GM12878 (cell line): ENCODE results near the gene GRK6. TPM values are rescaled to one million over a fixed set of nuclear protein-coding genes. Genes with fewer than 3 reads are reported as not detected.

Source experiments
- ATAC-seq: fragments of 200-7000 bp; cut with Tn5 transposase; 3 replicates; pipeline ENCODE4 v1.9.1; 2020; ENCODE audit warnings: mild to moderate bottlenecking, moderate library complexity
- BruUV-seq: library from RNA; stranded (reverse); fragments of 400-500 nt; replicated peaks from 2 replicates; lab custom pipeline; 2021; lab: Mats Ljungman, UMichigan
- CTCF ChIA-PET: fragments of 300-600 bp; sonication (Branson Sonifier 250); formaldehyde crosslinking; extraction: SDS; loops from one replicate; lab custom pipeline; 2021; ENCODE audit warnings: inconsistent platforms; lab: Yijun Ruan, JAX
- POLR2A ChIA-PET: fragments of 350-600 bp; formaldehyde crosslinking; extraction: SDS; loops from one replicate; lab custom pipeline; 2021; ENCODE audit warnings: inconsistent platforms; lab: Charles Lee
- RAD21 ChIA-PET: fragments of 300-600 bp; sonication (Branson Sonifier 250); formaldehyde crosslinking; loops from one replicate; lab custom pipeline; 2023; ENCODE audit warnings: antibody characterized with exemption; ENCODE audit not compliant: unreplicated experiment; lab: Charles Lee
- SMC1A ChIA-PET: fragments of 300-600 bp; sonication (Branson Sonifier 250); formaldehyde crosslinking; loops from one replicate; lab custom pipeline; 2023; ENCODE audit not compliant: unreplicated experiment, uncharacterized antibody; lab: Charles Lee
- DNase-seq: peaks from one replicate; pipeline ENCODE4 v3.0.0-alpha.2; 2011; ENCODE audit warnings: low read depth, low spot score
- FAIRE-seq: peaks from 3 replicates; lab custom pipeline; 2011; peaks lifted over from hg19 to GRCh38; lab: Jason Lieb, UNC
- H2AFZ ChIP-seq: 2 replicates; pipeline ENCODE4 v1.6.0; 2011; ENCODE audit warnings: low read depth, low read length, control low read depth; ENCODE audit not compliant: control insufficient read depth
- H3K27ac ChIP-seq: 2 replicates; pipeline ENCODE4 v1.5.1; 2011; ENCODE audit warnings: control low read depth; ENCODE audit not compliant: control insufficient read depth, insufficient read depth
- H3K27me3 ChIP-seq, 2 experiments: replicated peaks in 1 of 2; 2 replicates each; pipeline versions ENCODE4 v1.6.0 to v1.6.1; 2011; ENCODE audit warnings: low read length in 1 of 2; ENCODE audit not compliant: control insufficient read depth in 2 of 2, insufficient read depth in 2 of 2
- H3K36me3 ChIP-seq, 2 experiments: 2 replicates each; pipeline ENCODE4 v1.5.1; 2011; ENCODE audit warnings: low read length in 1 of 2; ENCODE audit not compliant: control insufficient read depth in 2 of 2, insufficient read depth in 2 of 2
- H3K4me1 ChIP-seq: 2 replicates; pipeline ENCODE4 v1.6.1; 2011; ENCODE audit warnings: mild to moderate bottlenecking, low read length, moderate library complexity, mixed read lengths; ENCODE audit not compliant: control insufficient read depth, insufficient read depth
- H3K4me2 ChIP-seq: 2 replicates; pipeline ENCODE4 v1.6.0; 2011; ENCODE audit warnings: control low read depth; ENCODE audit not compliant: control insufficient read depth, insufficient read depth
- H3K4me3 ChIP-seq: fragments of 200-600 bp; sonication (generic); 2 replicates; pipeline ENCODE4 v1.5.1; 2016
- H3K79me2 ChIP-seq: 2 replicates; pipeline ENCODE4 v1.6.0; 2011; ENCODE audit warnings: low read length; ENCODE audit not compliant: control insufficient read depth, insufficient read depth
- H3K9ac ChIP-seq: 2 replicates; pipeline ENCODE4 v1.8.0; 2011; ENCODE audit warnings: low read length, control low read depth, mixed read lengths; ENCODE audit not compliant: control insufficient read depth, insufficient read depth
- H3K9me3 ChIP-seq: replicated peaks from 3 replicates; pipeline ENCODE4 v1.5.1; 2011; ENCODE audit warnings: mild to moderate bottlenecking, low read length; ENCODE audit not compliant: control insufficient read depth, insufficient read depth
- H4K20me1 ChIP-seq: 2 replicates; pipeline ENCODE4 v1.6.0; 2011; ENCODE audit not compliant: control insufficient read depth, insufficient read depth
- SIN3A ChIP-seq: IDR thresholded peaks from 2 replicates; pipeline ENCODE4 v1.6.1; 2012; ENCODE audit warnings: low read depth, low read length, improper control_type of control experiment
- ZNF622 ChIP-seq: fragments of 450-650 bp; IDR thresholded peaks from 2 replicates; pipeline ENCODE4 v1.6.1; 2017; ENCODE audit warnings: mild to moderate bottlenecking, inconsistent platforms
- WGBS: methylation state at CpG from one replicate; pipeline ENCODE4 v1.1.6; 2016; ENCODE audit warnings: low lambda C conversion rate; ENCODE audit not compliant: insufficient replicate concordance, insufficient coverage; ENCODE audit errors: missing lambda C conversion rate; 5-methylcytosine and 5-hydroxymethylcytosine counted together
- in situ Hi-C: fragments of 300-500 bp; cut with MboI; formaldehyde crosslinking; loops from 9 replicates; pipeline ENCODE4 v1.14.3; 2018; ENCODE audit warnings: mixed read lengths
- intact Hi-C: fragments of 100-400 bp; cut with micrococcal nuclease; formaldehyde crosslinking; loops from one replicate; pipeline ENCODE4 v1.14.2; 2022; ENCODE audit not compliant: unreplicated experiment
- polyA plus RNA-seq, 11 experiments: library from polyadenylated mRNA; depleted of rRNA in 4 of 11; unstranded in 6 of 11; stranded (reverse) in 5 of 11; fragments of >200 nt; fragmentation: Nextera tagmentation in 4 of 11; fragmentation: Illumina TruSeq in 1 of 11; extraction: Ambion mirVana in 4 of 11; extraction: Trizol in 1 of 11; gene quantifications; 1 replicate in 1 of 11; 2 replicates in 10 of 11; pipeline versions ENCODE4 v1.2.1 to v1.2.3, GENCODE V29; 2011 to 2016; ENCODE audit warnings: inconsistent platforms in 2 of 11, missing spikeins in 2 of 11, low read depth in 1 of 11
- total RNA-seq, 4 experiments: library from RNA; depleted of rRNA in 3 of 4; stranded (reverse); fragments of >200 nt in 3 of 4; fragmentation: Illumina TruSeq in 1 of 4; extraction: Trizol in 1 of 4; gene quantifications; 2 replicates each; pipeline versions ENCODE4 v1.2.1 to v1.2.3, GENCODE V29; 2013 to 2021
- TF ChIP-seq, protein P1 (sequence below): fragments of 150-350 bp; IDR thresholded peaks from 2 replicates; pipeline ENCODE4 v1.6.1; 2016; ENCODE audit warnings: low read depth, low read length
- TF ChIP-seq, protein P2 (sequence below): fragments of 450-650 bp; IDR thresholded peaks from 2 replicates; pipeline ENCODE4 v1.6.1; 2014; ENCODE audit warnings: mild to moderate bottlenecking

GRK6 gene
- total and polyA plus RNA-seq, 10 of the 15 experiments (the other 5 are each of a cell fraction or from before 2014, with no cell fraction given) = 0.79 to 124 (median 41.6) TPM

DNA sequence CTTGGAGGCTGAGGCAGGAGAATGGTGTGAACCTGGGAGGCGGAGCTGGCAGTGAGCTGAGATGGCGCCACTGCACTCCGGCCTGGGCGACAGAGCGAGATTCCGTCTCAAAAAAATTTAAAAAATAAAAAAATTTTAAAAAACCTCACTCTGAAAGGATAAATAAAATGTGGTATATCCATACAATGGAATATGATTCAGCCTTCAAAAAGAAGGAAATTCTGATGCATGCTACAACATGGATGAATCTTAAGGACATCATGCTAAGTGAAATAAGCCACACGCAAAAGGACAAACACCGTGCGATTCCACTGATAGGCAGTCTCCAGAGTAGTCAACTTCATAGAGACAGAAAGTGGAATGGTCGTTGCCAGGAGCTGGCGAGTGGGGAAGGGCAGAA, 38.6 kb downstream of the GRK6 start:
- SMC1A ChIA-PET = no interaction called here
- RAD21 ChIA-PET = no interaction called here
- H3K4me2 ChIP-seq = no peak overlapping the region
- H3K27me3 ChIP-seq = no peaks in the 10 kb centered on the region
- H4K20me1 ChIP-seq = no peaks in the 10 kb centered on the region
- H3K9me3 ChIP-seq = no peaks in the 10 kb centered on the region
- no peaks in the 10 kb centered on the region for H3K36me3 ChIP-seq
- no peak overlapping the region for H3K4me3 ChIP-seq
- H3K27ac ChIP-seq = no peak overlapping the region
- H2AFZ ChIP-seq = no peak overlapping the region
- intact Hi-C loops (no loop called here), in situ Hi-C loops (no loop called here)
- POLR2A ChIA-PET = no interaction called here
- BruUV-seq = no TSS peak
- DNase-seq (no peak), ATAC-seq (no peak), FAIRE-seq (no peak)
- H3K79me2 ChIP-seq = no peaks in the 10 kb centered on the region
- H3K9ac ChIP-seq = no peak overlapping the region
- CTCF ChIA-PET = interaction anchor here (1.5 kb wide), 1 partner anchor 62 kb away, joined by 4 read pairs; no protein-coding TSS in a partner anchor
- WGBS = 82% methylated on average over 11 of the region's 11 CpGs
- H3K4me1 ChIP-seq = no peaks in the 10 kb centered on the region; the same call in 1 of the 2 replicates
- TF ChIP-seq, protein P1, sequence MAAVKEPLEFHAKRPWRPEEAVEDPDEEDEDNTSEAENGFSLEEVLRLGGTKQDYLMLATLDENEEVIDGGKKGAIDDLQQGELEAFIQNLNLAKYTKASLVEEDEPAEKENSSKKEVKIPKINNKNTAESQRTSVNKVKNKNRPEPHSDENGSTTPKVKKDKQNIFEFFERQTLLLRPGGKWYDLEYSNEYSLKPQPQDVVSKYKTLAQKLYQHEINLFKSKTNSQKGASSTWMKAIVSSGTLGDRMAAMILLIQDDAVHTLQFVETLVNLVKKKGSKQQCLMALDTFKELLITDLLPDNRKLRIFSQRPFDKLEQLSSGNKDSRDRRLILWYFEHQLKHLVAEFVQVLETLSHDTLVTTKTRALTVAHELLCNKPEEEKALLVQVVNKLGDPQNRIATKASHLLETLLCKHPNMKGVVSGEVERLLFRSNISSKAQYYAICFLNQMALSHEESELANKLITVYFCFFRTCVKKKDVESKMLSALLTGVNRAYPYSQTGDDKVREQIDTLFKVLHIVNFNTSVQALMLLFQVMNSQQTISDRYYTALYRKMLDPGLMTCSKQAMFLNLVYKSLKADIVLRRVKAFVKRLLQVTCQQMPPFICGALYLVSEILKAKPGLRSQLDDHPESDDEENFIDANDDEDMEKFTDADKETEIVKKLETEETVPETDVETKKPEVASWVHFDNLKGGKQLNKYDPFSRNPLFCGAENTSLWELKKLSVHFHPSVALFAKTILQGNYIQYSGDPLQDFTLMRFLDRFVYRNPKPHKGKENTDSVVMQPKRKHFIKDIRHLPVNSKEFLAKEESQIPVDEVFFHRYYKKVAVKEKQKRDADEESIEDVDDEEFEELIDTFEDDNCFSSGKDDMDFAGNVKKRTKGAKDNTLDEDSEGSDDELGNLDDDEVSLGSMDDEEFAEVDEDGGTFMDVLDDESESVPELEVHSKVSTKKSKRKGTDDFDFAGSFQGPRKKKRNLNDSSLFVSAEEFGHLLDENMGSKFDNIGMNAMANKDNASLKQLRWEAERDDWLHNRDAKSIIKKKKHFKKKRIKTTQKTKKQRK = no peak
- TF ChIP-seq, protein P2, sequence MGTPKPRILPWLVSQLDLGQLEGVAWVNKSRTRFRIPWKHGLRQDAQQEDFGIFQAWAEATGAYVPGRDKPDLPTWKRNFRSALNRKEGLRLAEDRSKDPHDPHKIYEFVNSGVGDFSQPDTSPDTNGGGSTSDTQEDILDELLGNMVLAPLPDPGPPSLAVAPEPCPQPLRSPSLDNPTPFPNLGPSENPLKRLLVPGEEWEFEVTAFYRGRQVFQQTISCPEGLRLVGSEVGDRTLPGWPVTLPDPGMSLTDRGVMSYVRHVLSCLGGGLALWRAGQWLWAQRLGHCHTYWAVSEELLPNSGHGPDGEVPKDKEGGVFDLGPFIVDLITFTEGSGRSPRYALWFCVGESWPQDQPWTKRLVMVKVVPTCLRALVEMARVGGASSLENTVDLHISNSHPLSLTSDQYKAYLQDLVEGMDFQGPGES = no peak
- no peak for TF ChIP-seq SIN3A
- TF ChIP-seq ZNF622 = no peak
